HEK293T (cell line): ENCODE results near the gene SP8.

Source experiments
- ARNT ChIP-seq: fragments of 450-650 bp; IDR thresholded peaks from 2 replicates; pipeline ENCODE4 v1.6.1; 2017; ENCODE audit warnings: mild to moderate bottlenecking
- BHLHE40 ChIP-seq: fragments of 450-650 bp; IDR thresholded peaks from 2 replicates; pipeline ENCODE4 v1.6.1; 2016; ENCODE audit warnings: mild to moderate bottlenecking, moderate library complexity, borderline replicate concordance
- FOXA1 ChIP-seq: fragments of 450-650 bp; IDR thresholded peaks from 2 replicates; pipeline ENCODE4 v1.6.1; 2016; ENCODE audit warnings: mild to moderate bottlenecking
- FOXK2 ChIP-seq: fragments of 450-650 bp; IDR thresholded peaks from 2 replicates; pipeline ENCODE4 v1.6.1; 2016; ENCODE audit warnings: mild to moderate bottlenecking
- FOXM1 ChIP-seq: fragments of 450-650 bp; IDR thresholded peaks from 2 replicates; pipeline ENCODE4 v1.6.1; 2017; ENCODE audit warnings: mild to moderate bottlenecking, borderline replicate concordance
- HDGF ChIP-seq: fragments of 450-650 bp; IDR thresholded peaks from 2 replicates; pipeline ENCODE4 v1.6.1; 2017; ENCODE audit warnings: antibody characterized with exemption, borderline replicate concordance
- SP1 ChIP-seq: fragments of 450-650 bp; IDR thresholded peaks from 2 replicates; pipeline ENCODE4 v1.6.1; 2017
- ZNF384 ChIP-seq: fragments of 450-650 bp; IDR thresholded peaks from 2 replicates; pipeline ENCODE4 v1.6.1; 2016

DNA sequence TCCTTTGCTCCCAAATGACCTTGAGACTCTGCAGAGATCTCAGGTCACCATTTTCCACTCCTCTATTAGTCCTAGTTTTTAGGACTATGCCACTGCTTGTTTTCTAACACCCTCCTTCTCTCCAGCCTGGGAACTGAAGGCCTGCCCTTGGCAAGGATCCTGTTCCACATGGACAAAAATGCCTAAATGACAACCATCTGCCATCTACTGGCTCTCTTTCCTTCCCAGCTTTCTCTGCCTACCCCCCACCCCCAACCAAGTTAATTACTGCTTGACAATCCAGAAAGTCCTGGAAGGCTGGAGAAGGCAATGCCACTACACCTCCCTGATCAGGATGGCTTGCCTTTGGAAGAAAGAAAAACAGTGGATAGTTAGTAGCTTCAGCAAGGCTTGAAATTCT is 44.8 kb upstream of the SP8 start:
- TF ChIP-seq FOXM1 (no peak), ZNF384 (no peak), FOXK2 (no peak), BHLHE40 (no peak), ARNT (no peak), FOXA1 (no peak), SP1 (no peak), HDGF (no peak)
